C1 segment of cervical spinal cord (tissue), 14 donors: ENCODE data around the gene MCF2L.

Experiments used
- DNase-seq, 14 donors: peaks; one replicate each; lab custom pipeline; 2025; lab: John Stamatoyannopoulos, UW

MCF2L gene

GRCh38 chr13:112998521-112999280, 29.7 kb downstream of the MCF2L start:
- DNase-seq: no peak

GRCh38 chr13:112999414-113000177, 30.6 kb downstream of the MCF2L start:
- no peak for DNase-seq

- DNase-seq: no peak
These were observed 31.6 kb downstream of the MCF2L start for GRCh38 chr13:113000575-113000974.

- peak in 11 of 14 donors; percentile 26 to 74 (median 55) for DNase-seq
These were observed 32.5 kb downstream of the MCF2L start for GRCh38 chr13:113001241-113002140.

DNA sequence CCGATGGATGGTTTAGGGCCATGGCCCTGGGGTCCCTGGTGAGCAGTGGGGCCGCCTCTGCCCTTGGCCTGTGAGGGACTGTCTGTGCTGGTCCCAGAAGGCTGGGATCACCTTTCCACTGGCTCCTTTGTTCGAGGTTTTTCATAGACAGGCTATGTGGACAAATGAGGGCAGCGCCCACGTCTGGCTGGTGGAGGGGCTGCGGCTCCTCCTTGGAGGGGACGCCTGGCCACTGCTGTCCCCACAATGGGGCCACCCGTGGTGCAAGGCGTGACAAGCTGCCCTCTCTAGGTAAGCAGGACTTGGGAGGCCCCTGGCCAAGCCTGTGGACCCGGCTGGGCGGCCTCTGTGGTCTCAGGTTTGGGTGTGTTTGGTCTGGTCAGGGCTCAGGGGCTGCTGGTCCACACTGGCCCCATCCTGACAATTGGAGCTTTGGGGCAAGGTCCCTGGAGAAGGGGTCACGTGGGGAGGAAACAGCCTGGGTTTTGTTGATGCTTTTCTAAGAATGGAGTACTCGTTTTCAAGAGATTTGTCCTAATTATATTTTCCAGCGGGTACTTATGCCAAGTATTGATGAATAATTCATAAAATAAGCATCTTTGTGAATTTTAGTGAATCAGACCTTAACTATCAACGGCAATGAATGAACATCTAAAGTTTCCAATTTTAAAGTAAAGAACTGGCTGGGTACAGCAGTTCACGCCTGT, 33.3 kb downstream of the MCF2L start:
- DNase-seq: peak in 6 of 14 donors; percentile 22 to 46 (median 32)

- no peak for DNase-seq
These were observed 33.9 kb downstream of the MCF2L start for GRCh38 chr13:113002913-113003290.

- no peak for DNase-seq
These were observed 35.1 kb downstream of the MCF2L start for GRCh38 chr13:113004126-113004525.

DNA sequence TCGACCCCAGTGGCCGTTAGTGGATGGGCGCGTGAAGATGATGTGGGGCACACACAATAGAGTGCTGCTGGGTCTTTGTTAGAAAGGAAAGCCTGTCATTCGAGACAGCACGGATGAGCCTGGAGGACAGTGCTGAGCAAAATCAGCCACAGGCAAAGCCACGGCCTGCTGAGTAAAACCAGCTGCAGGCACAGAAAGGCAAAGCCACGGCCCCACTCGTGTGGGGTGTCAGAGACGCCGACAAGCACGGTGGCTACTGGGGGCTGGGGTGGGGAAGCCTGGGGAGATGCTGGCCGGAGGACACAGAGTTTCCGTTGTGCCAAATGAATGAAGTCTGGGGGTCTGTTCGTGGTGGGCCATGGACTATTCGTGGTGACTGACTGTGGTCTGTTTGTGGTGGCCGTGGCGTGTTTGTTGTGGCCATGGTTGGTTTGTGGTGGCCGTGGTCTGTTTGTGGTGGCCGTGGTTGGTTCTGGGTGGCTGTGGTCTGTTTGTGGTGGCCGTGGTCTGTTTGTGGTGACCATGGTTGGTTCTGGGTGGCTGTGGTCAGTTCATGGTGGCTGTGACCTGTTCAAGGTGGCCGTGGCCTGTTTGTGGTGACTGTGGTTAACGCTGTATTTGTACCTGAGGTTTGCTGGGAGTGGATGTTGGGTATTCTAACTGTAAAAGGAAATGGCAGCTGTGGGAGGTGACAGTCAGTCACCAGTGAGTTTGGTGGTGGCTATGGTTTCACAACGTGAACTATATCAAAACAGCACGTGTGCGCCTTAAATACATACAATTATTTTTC, 36.3 kb downstream of the MCF2L start:
- no peak for DNase-seq

DNA sequence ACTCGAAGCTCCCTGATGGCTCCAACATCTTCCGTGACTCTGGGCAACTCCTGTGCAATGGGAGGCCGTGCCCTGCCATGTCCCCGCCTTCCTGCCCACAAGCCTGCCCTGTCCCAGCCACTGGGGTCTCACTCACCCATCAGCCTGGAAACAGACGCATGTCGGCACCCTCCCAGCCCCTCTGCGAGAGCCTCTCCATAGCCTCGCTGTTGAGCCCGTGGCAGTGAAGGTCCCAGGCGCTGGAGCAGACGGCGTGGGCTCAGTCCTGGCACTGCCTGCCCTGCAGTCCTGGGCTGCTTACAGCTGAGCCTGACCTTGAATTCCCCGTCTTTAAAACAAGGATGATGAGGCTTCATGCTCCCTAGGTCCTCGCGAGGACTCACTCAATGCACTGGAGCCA, 37.0 kb downstream of the MCF2L start:
- DNase-seq: no peak

GRCh38 chr13:113006660-113007059, 37.6 kb downstream of the MCF2L start:
- DNase-seq: no peak

DNA sequence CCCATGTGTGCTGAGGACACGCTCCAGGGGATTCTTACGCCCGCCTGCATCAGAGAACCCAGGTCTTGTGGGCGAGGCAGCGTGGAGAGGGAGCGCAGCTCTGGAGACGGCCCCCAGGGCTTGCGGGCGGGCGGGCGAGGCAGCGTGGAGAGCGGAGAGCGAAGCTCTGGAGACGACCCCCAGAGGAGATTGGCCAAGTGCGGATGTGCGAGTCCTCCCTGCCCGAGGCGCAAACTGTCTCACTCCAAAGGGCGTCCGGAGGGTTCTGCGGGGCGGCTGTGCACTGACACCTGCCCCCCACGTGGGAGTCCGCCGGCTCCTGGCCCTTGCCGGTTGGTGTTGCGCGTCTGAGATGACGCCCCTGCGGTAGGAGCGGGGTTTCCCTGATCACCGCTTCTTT, 39.8 kb downstream of the MCF2L start:
- no peak for DNase-seq

DNA sequence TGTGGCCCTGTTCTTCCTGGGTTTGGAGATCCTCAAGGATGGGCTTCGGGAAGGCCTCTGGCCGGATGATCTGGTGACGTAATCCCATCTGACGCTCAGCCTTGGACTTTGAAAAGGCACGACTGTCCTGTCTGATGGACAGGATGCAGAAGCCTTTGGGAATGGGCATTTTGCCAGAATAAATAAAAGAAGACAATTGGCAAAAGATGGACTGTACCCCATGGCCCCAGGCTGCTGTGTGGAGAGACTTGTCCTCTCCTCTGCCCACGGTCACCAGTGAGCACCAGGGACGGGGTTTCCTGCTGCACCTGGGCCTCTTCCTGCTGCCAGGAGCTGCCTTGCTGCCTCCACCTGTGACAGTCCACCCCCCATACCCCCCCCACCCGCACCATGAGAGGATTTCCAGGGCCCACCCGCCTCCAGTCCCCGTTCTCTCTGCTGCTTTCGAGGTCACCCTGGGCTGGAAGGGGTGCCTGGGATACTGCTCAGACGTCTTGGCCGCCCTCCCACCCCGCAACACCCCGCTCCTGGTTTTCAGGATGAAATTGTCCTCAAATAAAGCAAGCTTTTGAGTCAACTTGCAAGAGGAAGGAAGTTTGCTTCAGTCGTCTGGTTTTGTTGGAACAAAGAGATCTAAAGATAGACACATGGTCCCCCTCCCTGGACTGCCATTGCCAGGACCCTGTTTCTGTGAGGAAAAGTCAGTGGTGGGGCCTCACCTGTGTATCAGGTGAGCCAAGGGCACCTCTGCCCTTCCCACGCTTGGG, 40.9 kb downstream of the MCF2L start:
- DNase-seq: peak in 1 of 14 donors; percentile 36

DNA sequence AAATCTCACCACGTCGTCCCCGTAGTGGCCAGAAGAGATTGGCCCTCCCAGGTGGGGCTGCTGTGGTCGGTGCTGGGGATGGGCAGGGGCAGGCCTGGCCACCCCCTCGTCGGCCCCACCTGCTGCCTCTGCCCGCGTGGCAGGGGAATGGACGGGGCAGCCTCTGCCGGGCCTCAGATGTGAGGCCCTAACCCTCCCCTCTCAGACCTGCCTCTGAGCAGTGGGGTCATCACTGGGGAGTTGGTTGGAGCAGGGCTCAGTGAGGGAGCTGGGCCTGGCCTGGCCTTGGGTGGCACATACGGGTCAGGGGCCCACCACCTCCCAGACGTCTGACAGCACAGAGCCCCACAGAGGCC, 41.5 kb downstream of the MCF2L start:
- no peak for DNase-seq

GRCh38 chr13:113013303-113013702, 44.3 kb downstream of the MCF2L start:
- no peak for DNase-seq

DNA sequence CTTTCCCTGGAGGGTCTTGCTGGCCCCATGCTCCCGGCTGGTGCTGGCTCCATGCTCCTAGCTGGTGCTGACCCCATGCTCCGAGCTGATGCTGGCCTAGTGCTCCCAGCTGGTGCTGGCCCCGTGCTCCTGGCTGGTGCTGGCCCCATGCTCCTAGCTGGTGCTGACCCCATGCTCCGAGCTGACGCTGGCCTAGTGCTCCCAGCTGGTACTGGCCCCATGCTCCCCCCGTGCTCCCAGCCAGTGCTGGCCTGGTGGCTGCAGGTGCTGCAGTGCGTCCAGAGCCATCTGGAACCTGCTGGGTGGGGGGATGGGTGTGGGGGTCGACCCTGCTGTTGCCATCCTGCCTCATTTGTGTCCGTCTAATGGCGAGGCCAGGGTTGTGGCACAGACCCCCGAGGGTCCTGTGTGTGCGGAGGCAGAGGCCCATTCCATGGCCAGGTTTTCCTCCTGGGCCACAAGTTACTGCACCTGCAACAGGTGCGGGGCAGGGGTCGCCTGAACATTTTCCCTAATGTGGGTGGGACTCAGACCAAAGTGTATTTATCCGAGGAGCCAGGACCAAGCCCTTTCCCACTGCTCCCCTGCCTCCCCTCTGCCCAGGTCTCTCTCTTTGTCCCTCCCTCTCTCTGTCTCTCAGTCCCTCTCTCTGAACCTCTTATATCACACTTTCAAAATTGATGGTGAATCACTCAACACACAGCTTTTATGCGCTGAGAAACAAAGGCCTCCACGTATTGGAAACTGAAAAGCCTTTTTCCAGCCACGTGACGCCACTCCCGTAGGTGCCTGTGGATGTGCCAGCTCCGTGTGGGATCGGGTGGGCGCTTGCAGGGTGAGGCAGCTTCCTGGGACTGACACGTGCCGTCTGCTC, 45.1 kb downstream of the MCF2L start:
- no peak for DNase-seq

DNA sequence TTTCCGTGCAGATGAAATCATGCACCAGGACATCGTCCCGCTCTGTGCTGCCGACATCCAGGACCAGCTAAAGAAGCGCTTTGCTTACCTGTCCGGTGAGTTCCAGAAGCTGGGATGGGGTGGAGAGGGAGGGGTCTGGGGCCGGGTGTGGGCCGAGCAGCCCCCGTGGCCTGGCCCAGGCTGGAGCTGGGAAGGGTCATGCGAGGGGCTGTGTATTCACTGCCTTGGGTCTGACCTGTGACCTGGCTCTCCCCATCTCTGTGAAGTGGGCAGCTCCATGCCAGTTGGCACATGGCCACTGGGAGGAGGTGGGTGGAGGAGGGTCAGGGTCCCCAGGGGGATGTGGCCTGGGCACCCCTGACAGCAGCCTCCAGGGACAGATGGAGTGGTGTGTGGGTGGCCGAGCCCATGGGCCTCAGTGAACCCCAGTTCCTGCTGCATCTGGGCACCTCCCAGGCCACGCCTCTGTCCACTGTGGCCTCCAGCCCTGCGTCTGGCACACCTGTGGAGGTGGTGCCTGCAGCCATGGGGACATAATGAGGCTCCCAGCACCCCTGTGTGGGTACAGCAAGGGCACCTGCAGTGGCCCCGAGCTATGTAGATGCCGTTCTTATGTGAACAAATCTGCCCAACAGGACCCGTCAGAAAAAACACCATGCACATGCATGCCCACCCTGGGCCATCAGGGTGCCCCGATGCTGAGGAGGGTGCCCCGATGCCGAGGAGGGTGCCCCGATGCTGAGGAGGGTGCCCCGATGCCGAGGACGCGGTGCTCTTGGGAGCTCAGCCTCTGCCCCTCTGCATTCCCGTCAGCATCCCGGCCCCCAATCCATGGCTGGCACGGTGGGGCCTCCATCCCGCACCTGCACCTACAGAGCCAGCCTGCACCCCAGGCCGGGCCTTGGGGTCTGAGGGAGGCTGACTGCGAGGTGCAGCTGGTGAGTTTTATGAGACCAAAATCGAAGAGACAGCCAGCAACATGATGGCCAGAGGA, 46.0 kb downstream of the MCF2L start:
- DNase-seq: no peak

GRCh38 chr13:113015826-113016525, 47.0 kb downstream of the MCF2L start:
- DNase-seq: no peak
